Panc1 (cell line): ENCODE data around the gene RABL6.

Experiments
- CTCF ChIP-seq: fragments of 450-650 bp; IDR thresholded peaks from 2 replicates; pipeline ENCODE4 v1.5.1; 2017; ENCODE audit warnings: mild to moderate bottlenecking
- POLR2AphosphoS5 ChIP-seq: IDR thresholded peaks from 2 replicates; pipeline ENCODE4 v1.6.1; 2012; ENCODE audit warnings: mild to moderate bottlenecking, low read depth, low read length, moderate library complexity
- REST ChIP-seq, 2 experiments: IDR thresholded peaks; 2 replicates each; pipeline ENCODE4 v1.6.1; 2011 to 2012; ENCODE audit warnings: low read depth in 2 of 2, control low read depth in 1 of 2, low read length in 1 of 2, mild to moderate bottlenecking in 1 of 2, moderate library complexity in 1 of 2; ENCODE audit not compliant: insufficient read depth in 1 of 2
- TCF7L2 ChIP-seq: IDR thresholded peaks from 2 replicates; pipeline ENCODE4 v1.6.1; 2011; ENCODE audit warnings: mild to moderate bottlenecking, low read depth, low read length, inconsistent platforms

- no peak for TF ChIP-seq CTCF
- TF ChIP-seq REST (IDR thresholded peaks at IDR 0.05; ENCODE audit: insufficient read depth in 1 of 2, low read depth in 2 of 2, low read length in 1 of 2): no peak
- no peak for TF ChIP-seq TCF7L2
- TF ChIP-seq POLR2AphosphoS5: no peak
These were observed 13.3 kb upstream of the RABL6 start for GRCh38 chr9:136794281-136794999.
